ENCODE data around the gene MAP7. TPM values are rescaled to one million over a fixed set of nuclear protein-coding genes. Genes with fewer than 3 reads are reported as not detected.

Gene MAP7
- total RNA-seq, 2 donors from 2014 or later, result 19.7 to 28.7 TPM

- TF ChIP-seq POLR2A (IDR thresholded peaks at IDR 0.05), result no peak
- no peak for TF ChIP-seq CTCF (IDR thresholded peaks at IDR 0.05)
- WGBS, 2 donors, result 53 to 54% methylated on average over 5 of the region's 5 CpGs
- H3K27me3 ChIP-seq, result no peaks in the 10 kb centered on the region
- DNase-seq (peak in 3 of 4 donors; percentile 18 to 35 (median 22)), ATAC-seq (no peak)
- intact Hi-C loops (cut with DNase I), result no loop called here
- no peaks in the 10 kb centered on the region for H3K9me3 ChIP-seq
- H3K27ac ChIP-seq, result peak overlapping the region in 2 of 4 donors; percentile 3 to 17
- H3K36me3 ChIP-seq (replicated peaks in 1 of 2; ENCODE audit: insufficient read depth in 1 of 2, low read depth in 2 of 2), result no peaks in the 10 kb centered on the region
- no peak overlapping the region for H3K4me3 ChIP-seq
- H3K4me1 ChIP-seq, result peaks cover 21% of the 10 kb centered on the region
Measured at GRCh38 chr6:136553166-136553787, 3.1 kb upstream of the MAP7 start.

GRCh38 chr6:136552054-136552453 is 1.8 kb upstream of the MAP7 start:
- no peak for TF ChIP-seq POLR2A (IDR thresholded peaks at IDR 0.05)
- DNase-seq (no peak), ATAC-seq (no peak)
- Histone ChIP-seq H3K4me1 (peaks cover 26% of the 10 kb centered on the region), H3K36me3 (replicated peaks in 1 of 2; ENCODE audit: insufficient read depth in 1 of 2, low read depth in 2 of 2) (no peaks in the 10 kb centered on the region), H3K27ac (peak overlapping the region in 1 of 4 donors; percentile 38), H3K9me3 (no peaks in the 10 kb centered on the region), H3K4me3 (no peak overlapping the region), H3K27me3 (no peaks in the 10 kb centered on the region)
- intact Hi-C loops (cut with DNase I), result no loop called here
- WGBS, 2 donors, result 65 to 66% methylated on average over 4 of the region's 4 CpGs

- H3K27me3 ChIP-seq, result no peaks in the 10 kb centered on the region
- ATAC-seq (no peak), DNase-seq (peak; percentile 24 to 36 (median 29))
- H3K27ac ChIP-seq, result peak overlapping the region; percentile 28 to 96 (median 90)
- H3K36me3 ChIP-seq (replicated peaks in 1 of 2; ENCODE audit: insufficient read depth in 1 of 2, low read depth in 2 of 2), result no peaks in the 10 kb centered on the region
- no peaks in the 10 kb centered on the region for H3K9me3 ChIP-seq
- intact Hi-C loops (cut with DNase I), result no loop called here
- H3K4me3 ChIP-seq, result peak overlapping the region; percentile 56 to 74
- H3K4me1 ChIP-seq, result peaks cover 35% of the 10 kb centered on the region
- WGBS, 2 donors, result 15 to 22% methylated on average over 8 of the region's 8 CpGs
- TF ChIP-seq CTCF (IDR thresholded peaks at IDR 0.05), result no peak
- no peak for TF ChIP-seq POLR2A (IDR thresholded peaks at IDR 0.05)
Measured at GRCh38 chr6:136551103-136551502, 881 bp upstream of the MAP7 start.

- ATAC-seq, result peak; percentile 72
- Histone ChIP-seq H3K36me3 (replicated peaks in 1 of 2; ENCODE audit: insufficient read depth in 1 of 2, low read depth in 2 of 2) (no peaks in the 10 kb centered on the region), H3K9me3 (no peaks in the 10 kb centered on the region), H3K4me3 (peak overlapping the region; percentile 56 to 74), H3K4me1 (peaks cover 43% of the 10 kb centered on the region), H3K27me3 (no peaks in the 10 kb centered on the region), H3K27ac (peak overlapping the region; percentile 79 to 96 (median 90))
- intact Hi-C loops (cut with DNase I), result no loop called here
- DNase-seq, result no peak
- WGBS, 2 donors, result 0% methylated on average over 18 of the region's 46 CpGs; no CpG with 5 or more reads in 1 of the 2 donors
- no peak for TF ChIP-seq CTCF (IDR thresholded peaks at IDR 0.05)
Measured at GRCh38 chr6:136550045-136550329, 235 bp downstream of the MAP7 start.

GRCh38 chr6:136549300-136550044 is 750 bp downstream of the MAP7 start:
- H3K9me3 ChIP-seq, result no peaks in the 10 kb centered on the region
- TF ChIP-seq CTCF (IDR thresholded peaks at IDR 0.05) (no peak), POLR2A (IDR thresholded peaks at IDR 0.05) (no peak)
- DNase-seq, result peak; percentile 18 to 50 (median 36)
- H3K36me3 ChIP-seq (replicated peaks in 1 of 2; ENCODE audit: insufficient read depth in 1 of 2, low read depth in 2 of 2), result no peaks in the 10 kb centered on the region
- intact Hi-C loops (cut with DNase I), result loop anchor here (10.0 kb wide), 1 partner anchor 205 kb away; no protein-coding TSS in a partner anchor
- peak overlapping the region; percentile 56 to 74 for H3K4me3 ChIP-seq
- peak; percentile 4 for ATAC-seq
- 1% methylated on average over 29 to 42 of the region's 42 CpGs for WGBS, 2 donors
- no peaks in the 10 kb centered on the region for H3K27me3 ChIP-seq
- H3K4me1 ChIP-seq, result peaks cover 47% of the 10 kb centered on the region
- H3K27ac ChIP-seq, result peak overlapping the region; percentile 79 to 96 (median 90)
